ENCODE data around the gene FGD3.

DNA sequence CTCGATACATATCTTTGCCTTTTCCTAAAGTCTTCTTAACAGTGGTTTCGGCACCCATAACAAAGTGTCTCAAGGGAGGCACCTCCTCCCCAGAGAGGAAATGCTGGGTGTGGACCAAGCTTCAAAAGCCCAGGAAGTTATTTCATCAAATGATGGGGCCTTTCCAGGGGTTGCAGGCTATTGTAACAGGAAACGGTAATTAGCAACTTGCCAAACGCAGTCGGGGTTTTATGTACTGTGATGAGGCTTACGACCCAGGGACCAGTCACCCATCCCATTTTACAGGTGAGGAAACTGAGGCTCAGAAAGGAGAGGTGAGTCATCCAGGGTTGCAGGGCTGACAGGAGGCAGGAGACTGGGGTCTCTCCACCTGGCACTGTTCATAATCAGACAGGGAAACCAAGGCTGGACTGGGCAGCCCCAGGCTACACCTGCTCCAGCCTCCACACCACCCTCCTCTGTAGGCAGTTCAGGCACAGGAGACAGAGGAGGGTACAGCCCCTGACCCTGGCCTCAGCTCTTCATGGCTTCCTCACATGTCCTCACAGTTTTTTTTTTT is 81.2 kb downstream of the FGD3 start:
- TF ChIP-seq, protein P1, sequence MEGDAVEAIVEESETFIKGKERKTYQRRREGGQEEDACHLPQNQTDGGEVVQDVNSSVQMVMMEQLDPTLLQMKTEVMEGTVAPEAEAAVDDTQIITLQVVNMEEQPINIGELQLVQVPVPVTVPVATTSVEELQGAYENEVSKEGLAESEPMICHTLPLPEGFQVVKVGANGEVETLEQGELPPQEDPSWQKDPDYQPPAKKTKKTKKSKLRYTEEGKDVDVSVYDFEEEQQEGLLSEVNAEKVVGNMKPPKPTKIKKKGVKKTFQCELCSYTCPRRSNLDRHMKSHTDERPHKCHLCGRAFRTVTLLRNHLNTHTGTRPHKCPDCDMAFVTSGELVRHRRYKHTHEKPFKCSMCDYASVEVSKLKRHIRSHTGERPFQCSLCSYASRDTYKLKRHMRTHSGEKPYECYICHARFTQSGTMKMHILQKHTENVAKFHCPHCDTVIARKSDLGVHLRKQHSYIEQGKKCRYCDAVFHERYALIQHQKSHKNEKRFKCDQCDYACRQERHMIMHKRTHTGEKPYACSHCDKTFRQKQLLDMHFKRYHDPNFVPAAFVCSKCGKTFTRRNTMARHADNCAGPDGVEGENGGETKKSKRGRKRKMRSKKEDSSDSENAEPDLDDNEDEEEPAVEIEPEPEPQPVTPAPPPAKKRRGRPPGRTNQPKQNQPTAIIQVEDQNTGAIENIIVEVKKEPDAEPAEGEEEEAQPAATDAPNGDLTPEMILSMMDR (IDR thresholded peaks at IDR 0.05; ENCODE audit: insufficient read depth, low read length, poor library complexity, severe bottlenecking): no peak
- TF ChIP-seq EZH2phosphoT487 (conservative IDR thresholded peaks at IDR 0.05; ENCODE audit: low read length): no peak

Measured in SU-DHL-6 (cell line).